Neural cell (in vitro differentiated cells): ENCODE data around the gene SMAGP. TPM values are rescaled to one million over a fixed set of nuclear protein-coding genes. Genes with fewer than 3 reads are reported as not detected.

Experiments
- H2AFZ ChIP-seq: fragments of 200-600, 300-800 bp; sonication (generic), shearing (Covaris generic); 2 replicates; pipeline ENCODE4 v1.6.0; 2014; ENCODE audit warnings: low read depth, mild to moderate bottlenecking, antibody characterized with exemption, low read length, moderate library complexity
- H3F3A ChIP-seq: fragments of 200-600 bp; shearing (Covaris generic); 2 replicates; pipeline ENCODE4 v1.6.1; 2016; ENCODE audit warnings: mild to moderate bottlenecking, moderate library complexity, mixed read lengths, antibody characterized with exemption, low read length; ENCODE audit not compliant: insufficient read depth, poor library complexity, severe bottlenecking
- H3K27ac ChIP-seq: fragments of 200-600, 300-800 bp; sonication (generic), shearing (Covaris generic); 2 replicates; pipeline ENCODE4 v1.5.1; 2014; ENCODE audit warnings: mild to moderate bottlenecking, low read length, moderate library complexity
- H3K27me3 ChIP-seq: fragments of 300-800, 200-600 bp; sonication (generic), shearing (Covaris generic); 2 replicates; pipeline ENCODE4 v1.6.0; 2014; ENCODE audit warnings: mild to moderate bottlenecking, low read depth, low read length, moderate library complexity; ENCODE audit not compliant: insufficient read depth
- H3K36me3 ChIP-seq: fragments of 300-800, 200-600 bp; sonication (generic), shearing (Covaris generic); 2 replicates; pipeline ENCODE4 v1.5.1; 2014; ENCODE audit warnings: mild to moderate bottlenecking, antibody characterized with exemption, low read length, moderate library complexity; ENCODE audit not compliant: insufficient read depth
- H3K4me2 ChIP-seq: fragments of 300-800, 200-600 bp; sonication (generic), shearing (Covaris generic); 2 replicates; pipeline ENCODE4 v1.6.0; 2014; ENCODE audit warnings: mild to moderate bottlenecking, low read length
- H3K4me3 ChIP-seq: fragments of 300-800, 200-600 bp; sonication (generic), shearing (Covaris generic); 2 replicates; pipeline ENCODE4 v1.5.1; 2014; ENCODE audit warnings: mild to moderate bottlenecking, low read length, moderate library complexity
- H3K79me2 ChIP-seq: fragments of 200-600 bp; shearing (Covaris generic); replicated peaks from 2 replicates; pipeline ENCODE4 v1.6.0; 2014; ENCODE audit warnings: mild to moderate bottlenecking, low read length, moderate library complexity; ENCODE audit not compliant: insufficient read depth
- H3K9ac ChIP-seq: fragments of 300-800, 200-600 bp; sonication (generic), shearing (Covaris generic); 2 replicates; pipeline ENCODE4 v1.6.1; 2016; ENCODE audit warnings: mild to moderate bottlenecking, low read length, mixed read lengths
- H3K9me2 ChIP-seq: fragments of 200-600 bp; shearing (Covaris generic); 2 replicates; pipeline ENCODE4 v1.6.1; 2016; ENCODE audit warnings: mild to moderate bottlenecking, low read length, mixed read lengths; ENCODE audit not compliant: insufficient read depth
- H3K9me3 ChIP-seq: fragments of 200-600, 300-800 bp; sonication (generic), shearing (Covaris generic); 2 replicates; pipeline ENCODE4 v1.6.1; 2016; ENCODE audit warnings: mild to moderate bottlenecking, mixed run types, low read length, moderate library complexity, mixed read lengths
- H4K20me1 ChIP-seq: fragments of 200-600 bp; shearing (Covaris generic); 2 replicates; pipeline ENCODE4 v1.6.1; 2016; ENCODE audit warnings: mild to moderate bottlenecking, mixed run types; ENCODE audit not compliant: insufficient read depth
- CTCF ChIP-seq: fragments of 450-650 bp; IDR thresholded peaks from 2 replicates; pipeline ENCODE4 v1.5.1; 2014; ENCODE audit warnings: antibody characterized with exemption, mild to moderate bottlenecking, moderate library complexity; ENCODE audit not compliant: poor library complexity, severe bottlenecking
- EP300 ChIP-seq: fragments of 450-650 bp; conservative IDR thresholded peaks from 2 replicates; pipeline ENCODE4 v1.6.1; 2014; ENCODE audit warnings: antibody characterized with exemption, mild to moderate bottlenecking, moderate library complexity; ENCODE audit not compliant: poor library complexity, severe bottlenecking
- EZH2 ChIP-seq: fragments of 200-600, 300-800 bp; shearing (Covaris generic), sonication (generic); IDR thresholded peaks from 2 replicates; pipeline ENCODE4 v1.6.1; 2014; ENCODE audit warnings: antibody characterized with exemption, low read length, borderline replicate concordance, mild to moderate bottlenecking; ENCODE audit not compliant: insufficient read depth, poor library complexity, severe bottlenecking
- MXI1 ChIP-seq: fragments of 450-650 bp; conservative IDR thresholded peaks from 2 replicates; pipeline ENCODE4 v1.6.1; 2014; ENCODE audit warnings: antibody characterized with exemption, mild to moderate bottlenecking; ENCODE audit not compliant: poor library complexity, severe bottlenecking
- POLR2AphosphoS5 ChIP-seq: IDR thresholded peaks from 2 replicates; pipeline ENCODE4 v1.6.1; 2012
- RAD21 ChIP-seq: fragments of 450-650 bp; conservative IDR thresholded peaks from 2 replicates; pipeline ENCODE4 v1.6.1; 2014; ENCODE audit warnings: antibody characterized with exemption, mild to moderate bottlenecking, moderate library complexity
- REST ChIP-seq: IDR thresholded peaks from 2 replicates; pipeline ENCODE4 v1.6.1; 2012; ENCODE audit warnings: borderline replicate concordance
- SMC3 ChIP-seq: fragments of 450-650 bp; conservative IDR thresholded peaks from 2 replicates; pipeline ENCODE4 v1.6.1; 2014; ENCODE audit warnings: antibody characterized with exemption, mild to moderate bottlenecking, moderate library complexity; ENCODE audit not compliant: poor library complexity
- TAF1 ChIP-seq: IDR thresholded peaks from 2 replicates; pipeline ENCODE4 v1.6.1; 2012; ENCODE audit warnings: low read depth
- polyA plus RNA-seq: library from polyadenylated mRNA; depleted of rRNA; stranded (reverse); fragments of >200 nt; gene quantifications from 2 replicates; pipeline ENCODE4 v1.2.3, GENCODE V29; 2014

SMAGP gene
- polyA plus RNA-seq, 1 donor from 2014 or later = not detected

DNA sequence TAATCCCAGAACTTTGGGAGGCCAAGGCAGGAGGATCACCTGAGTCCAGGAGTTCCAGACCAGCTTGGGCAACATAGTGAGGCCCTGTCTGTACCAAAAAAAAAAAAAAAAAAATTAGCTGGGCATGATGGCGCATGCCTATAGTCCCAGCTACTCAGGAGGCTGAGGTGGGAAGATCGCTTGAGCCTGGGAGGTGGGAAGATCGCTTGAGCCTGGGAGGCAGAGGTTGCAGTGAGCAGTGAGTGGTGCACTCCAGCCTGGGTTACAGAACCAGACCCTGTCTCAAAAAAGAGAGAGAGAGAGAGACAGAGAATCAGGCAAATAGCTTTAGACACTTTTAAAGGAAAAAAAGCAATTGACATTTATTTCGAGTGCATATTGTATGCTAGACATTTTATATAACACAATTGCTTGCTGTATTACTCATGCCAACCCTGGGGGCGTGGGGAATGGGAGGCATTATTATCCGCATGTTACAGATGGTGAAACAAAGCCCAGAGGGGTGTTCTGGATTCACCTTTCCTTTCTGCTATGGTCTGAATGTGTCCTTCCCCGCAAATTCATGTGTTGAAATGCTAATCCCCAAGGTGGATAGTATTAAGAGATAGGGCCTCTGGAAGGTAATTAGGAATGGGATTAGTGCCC, 62.1 kb downstream of the SMAGP start:
- no peak overlapping the region for H3K4me2 ChIP-seq
- H3K4me3 ChIP-seq = no peak overlapping the region
- TF ChIP-seq MXI1 (no peak), REST (no peak), POLR2AphosphoS5 (no peak), EZH2 (no peak), RAD21 (no peak), SMC3 (no peak), TAF1 (no peak), EP300 (no peak), CTCF (no peak)
- H3K79me2 ChIP-seq = no peaks in the 10 kb centered on the region
- no peaks in the 10 kb centered on the region for H3K9me3 ChIP-seq
- no peaks in the 10 kb centered on the region for H3K9me2 ChIP-seq
- H3F3A ChIP-seq = no peaks in the 10 kb centered on the region
- H3K27me3 ChIP-seq = no peaks in the 10 kb centered on the region
- peaks cover 7% of the 10 kb centered on the region for H3K36me3 ChIP-seq
- no peak overlapping the region for H3K9ac ChIP-seq
- no peak overlapping the region for H2AFZ ChIP-seq
- no peaks in the 10 kb centered on the region for H4K20me1 ChIP-seq
- no peak overlapping the region for H3K27ac ChIP-seq

GRCh38 chr12:51205350-51205749, 64.9 kb downstream of the SMAGP start:
- TF ChIP-seq SMC3 (no peak), MXI1 (no peak), RAD21 (no peak), POLR2AphosphoS5 (no peak), CTCF (no peak), REST (no peak)
- no peak overlapping the region for H3K27ac ChIP-seq

More at GRCh38 chr12:51205350-51205749, 64.9 kb downstream of the SMAGP start:
- Histone ChIP-seq H3F3A (no peaks in the 10 kb centered on the region), H3K9me2 (no peaks in the 10 kb centered on the region), H3K36me3 (peaks cover 7% of the 10 kb centered on the region), H3K9ac (no peak overlapping the region), H3K9me3 (no peaks in the 10 kb centered on the region), H3K79me2 (no peaks in the 10 kb centered on the region), H3K27me3 (no peaks in the 10 kb centered on the region), H3K4me3 (no peak overlapping the region), H3K4me2 (no peak overlapping the region), H4K20me1 (no peaks in the 10 kb centered on the region), H2AFZ (no peak overlapping the region)
